ENCODE data around the gene CST11.
"Not testable (repeated sequence)": the region's sequence is repeated elsewhere in the genome, so short reads cannot be mapped to it uniquely, and the experiment has no call there.

CST11 gene

GRCh38 chr20:23488470-23488869, 35.8 kb upstream of the CST11 start:
- DNase-seq (ENCODE audit: low read depth): no peak
- no peak for TF ChIP-seq CTCF (conservative IDR thresholded peaks at IDR 0.05; ENCODE audit: low read depth, low read length)
- no peak overlapping the region for H3K4me3 ChIP-seq (ENCODE audit: low read depth, low read length)

GRCh38 chr20:23484081-23484480, 31.4 kb upstream of the CST11 start:
- TF ChIP-seq CTCF (conservative IDR thresholded peaks at IDR 0.05; ENCODE audit: low read depth, low read length): no peak
- no peak overlapping the region for H3K4me3 ChIP-seq (ENCODE audit: low read depth, low read length)

GRCh38 chr20:23482138-23482537, 29.5 kb upstream of the CST11 start:
- no peak for TF ChIP-seq CTCF (conservative IDR thresholded peaks at IDR 0.05; ENCODE audit: low read depth, low read length)
- DNase-seq (ENCODE audit: low read depth): no peak
- H3K4me3 ChIP-seq (ENCODE audit: low read depth, low read length): no peak overlapping the region

More at GRCh38 chr20:23484081-23484480, 31.4 kb upstream of the CST11 start:
- DNase-seq (ENCODE audit: low read depth): no peak

GRCh38 chr20:23479043-23479442, 26.4 kb upstream of the CST11 start:
- H3K4me3 ChIP-seq (ENCODE audit: low read depth, low read length): no peak overlapping the region
- no peak for DNase-seq (ENCODE audit: low read depth)
- no peak for TF ChIP-seq CTCF (conservative IDR thresholded peaks at IDR 0.05; ENCODE audit: low read depth, low read length)

- H3K4me3 ChIP-seq (ENCODE audit: low read depth, low read length): no peak overlapping the region
- no peak for TF ChIP-seq CTCF (conservative IDR thresholded peaks at IDR 0.05; ENCODE audit: low read depth, low read length)
- no peak for DNase-seq (ENCODE audit: low read depth)
Observed at GRCh38 chr20:23477223-23477622, 24.5 kb upstream of the CST11 start.

- TF ChIP-seq CTCF (conservative IDR thresholded peaks at IDR 0.05; ENCODE audit: low read depth, low read length): no peak
- no peak overlapping the region for H3K4me3 ChIP-seq (ENCODE audit: low read depth, low read length)
- DNase-seq (ENCODE audit: low read depth): no peak
Observed at GRCh38 chr20:23476015-23476754, 23.5 kb upstream of the CST11 start.

- no peak for TF ChIP-seq CTCF (conservative IDR thresholded peaks at IDR 0.05; ENCODE audit: low read depth, low read length)
- DNase-seq (ENCODE audit: low read depth): no peak
- H3K4me3 ChIP-seq (ENCODE audit: low read depth, low read length): no peak overlapping the region
Observed at GRCh38 chr20:23475395-23475794, 22.7 kb upstream of the CST11 start.

- not testable (repeated sequence) for H3K4me3 ChIP-seq (ENCODE audit: low read depth, low read length); DNase-seq (ENCODE audit: low read depth)
Observed at GRCh38 chr20:23473293-23473692, 20.6 kb upstream of the CST11 start.

- H3K4me3 ChIP-seq (ENCODE audit: low read depth, low read length); DNase-seq (ENCODE audit: low read depth): not testable (repeated sequence)
Observed at GRCh38 chr20:23472306-23472705, 19.6 kb upstream of the CST11 start.

- DNase-seq (ENCODE audit: low read depth): not testable (repeated sequence)
Observed at GRCh38 chr20:23466961-23467360, 14.3 kb upstream of the CST11 start.

More at GRCh38 chr20:23466961-23467360, 14.3 kb upstream of the CST11 start:
- not testable (repeated sequence) for H3K4me3 ChIP-seq (ENCODE audit: low read depth, low read length)
